BJ (cell line): ENCODE results near the gene C2orf76. TPM values are rescaled to one million over a fixed set of nuclear protein-coding genes. Genes with fewer than 3 reads are reported as not detected.

Experiments used
- CTCF ChIA-PET: fragments of 350-600 bp; formaldehyde crosslinking; extraction: SDS; loops from one replicate; lab custom pipeline; 2021; ENCODE audit warnings: antibody characterized with exemption, inconsistent platforms; lab: Yijun Ruan, JAX
- POLR2A ChIA-PET: fragments of 300-600 bp; sonication (Branson Sonifier 250); formaldehyde crosslinking; extraction: SDS; loops from one replicate; lab custom pipeline; 2021; ENCODE audit warnings: antibody characterized with exemption; lab: Charles Lee
- DNase-seq: peaks from one replicate; pipeline ENCODE4 v3.0.0-alpha.2; 2011; ENCODE audit warnings: low read depth
- H3K27me3 ChIP-seq: 2 replicates; pipeline ENCODE4 v1.6.0; 2011; ENCODE audit warnings: low read length; ENCODE audit not compliant: control insufficient read depth, insufficient read depth
- H3K36me3 ChIP-seq: 2 replicates; pipeline ENCODE4 v1.5.1; 2011; ENCODE audit warnings: low read length; ENCODE audit not compliant: control insufficient read depth, insufficient read depth
- H3K4me3 ChIP-seq: 2 replicates; pipeline ENCODE4 v1.5.1; 2011; ENCODE audit warnings: low read depth, mild to moderate bottlenecking, control low read depth, low read length
- polyA plus RNA-seq: library from polyadenylated mRNA; depleted of rRNA; stranded (reverse); fragments of >200 nt; gene quantifications from 2 replicates; pipeline ENCODE4 v1.2.3, GENCODE V29; 2011
- TF ChIP-seq, protein P1 (sequence below): IDR thresholded peaks from 2 replicates; pipeline ENCODE4 v1.5.1; 2011; ENCODE audit warnings: low read depth, mild to moderate bottlenecking, control low read depth, inconsistent platforms, low read length, moderate library complexity; ENCODE audit not compliant: insufficient read depth

C2orf76 gene
- polyA plus RNA-seq, 1 experiment, result 7.0 TPM

DNA sequence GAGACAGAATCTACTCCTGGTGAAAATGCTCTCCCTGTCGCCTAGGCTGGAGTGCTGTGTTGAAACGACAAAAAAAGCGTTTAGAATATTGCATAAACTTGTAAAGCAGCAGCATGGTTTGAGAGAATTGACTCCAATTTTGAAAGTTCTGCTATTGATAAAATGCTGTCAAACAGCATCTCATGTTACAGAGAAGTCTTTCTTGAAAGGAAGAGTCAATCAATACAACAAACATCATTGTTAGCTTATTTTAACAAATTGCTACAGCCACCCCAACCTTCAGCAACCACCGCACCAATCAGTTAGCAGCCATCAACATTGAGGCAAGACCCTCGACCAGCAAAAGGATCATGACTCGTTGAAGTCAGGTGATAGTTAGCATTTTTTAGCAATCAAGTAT, 6.9 kb downstream of the C2orf76 start:
- no peaks in the 10 kb centered on the region for H3K27me3 ChIP-seq
- ChIA-PET POLR2A (no interaction called here), CTCF (no interaction called here)
- TF ChIP-seq, protein P1, sequence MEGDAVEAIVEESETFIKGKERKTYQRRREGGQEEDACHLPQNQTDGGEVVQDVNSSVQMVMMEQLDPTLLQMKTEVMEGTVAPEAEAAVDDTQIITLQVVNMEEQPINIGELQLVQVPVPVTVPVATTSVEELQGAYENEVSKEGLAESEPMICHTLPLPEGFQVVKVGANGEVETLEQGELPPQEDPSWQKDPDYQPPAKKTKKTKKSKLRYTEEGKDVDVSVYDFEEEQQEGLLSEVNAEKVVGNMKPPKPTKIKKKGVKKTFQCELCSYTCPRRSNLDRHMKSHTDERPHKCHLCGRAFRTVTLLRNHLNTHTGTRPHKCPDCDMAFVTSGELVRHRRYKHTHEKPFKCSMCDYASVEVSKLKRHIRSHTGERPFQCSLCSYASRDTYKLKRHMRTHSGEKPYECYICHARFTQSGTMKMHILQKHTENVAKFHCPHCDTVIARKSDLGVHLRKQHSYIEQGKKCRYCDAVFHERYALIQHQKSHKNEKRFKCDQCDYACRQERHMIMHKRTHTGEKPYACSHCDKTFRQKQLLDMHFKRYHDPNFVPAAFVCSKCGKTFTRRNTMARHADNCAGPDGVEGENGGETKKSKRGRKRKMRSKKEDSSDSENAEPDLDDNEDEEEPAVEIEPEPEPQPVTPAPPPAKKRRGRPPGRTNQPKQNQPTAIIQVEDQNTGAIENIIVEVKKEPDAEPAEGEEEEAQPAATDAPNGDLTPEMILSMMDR, result no peak
- H3K4me3 ChIP-seq, result no peak overlapping the region
- H3K36me3 ChIP-seq, result no peaks in the 10 kb centered on the region
- DNase-seq, result no peak

DNA sequence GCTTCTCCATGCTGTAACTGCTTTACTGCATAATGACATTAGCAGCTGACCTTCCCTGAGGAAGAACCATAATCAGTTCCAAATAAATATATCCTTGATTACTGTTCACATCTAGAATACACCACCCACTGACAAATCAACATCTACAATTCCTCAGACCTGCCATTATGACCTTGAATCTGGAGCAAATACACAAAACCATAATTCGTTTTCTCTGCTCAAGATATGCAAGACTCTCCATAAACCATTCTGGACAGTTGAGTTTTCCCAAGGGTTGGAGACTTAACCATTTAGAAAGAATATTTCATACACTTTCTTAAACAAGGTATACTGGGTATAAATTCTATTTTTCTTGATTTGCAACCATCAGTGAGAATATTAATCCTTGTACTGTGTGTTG, 11.8 kb downstream of the C2orf76 start:
- ChIA-PET CTCF (no interaction called here), POLR2A (no interaction called here)
- Histone ChIP-seq H3K4me3 (no peak overlapping the region), H3K27me3 (no peaks in the 10 kb centered on the region), H3K36me3 (no peaks in the 10 kb centered on the region)
- DNase-seq, result no peak
- TF ChIP-seq, protein P1, result no peak

DNA sequence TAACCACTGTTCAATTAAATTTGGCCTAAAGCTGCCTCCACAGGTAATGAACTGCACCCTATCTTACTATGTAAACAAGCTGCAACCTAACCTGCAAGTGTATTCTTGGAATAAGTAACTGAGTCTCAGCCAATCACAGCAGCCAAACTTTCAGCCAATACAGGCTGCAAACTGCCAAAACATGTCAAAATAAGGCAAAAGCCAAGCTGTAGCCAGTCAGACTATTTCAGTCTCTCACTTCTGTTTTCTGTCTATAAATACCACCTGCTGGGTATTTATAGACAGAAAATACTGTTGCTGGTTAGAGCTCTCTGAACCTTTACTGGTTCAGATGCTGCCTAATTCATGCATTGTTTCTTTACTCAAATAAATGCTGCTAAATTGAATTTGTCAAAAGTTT, 14.3 kb downstream of the C2orf76 start:
- DNase-seq, result no peak
- Histone ChIP-seq H3K27me3 (no peaks in the 10 kb centered on the region), H3K36me3 (no peaks in the 10 kb centered on the region), H3K4me3 (no peak overlapping the region)
- CTCF ChIA-PET, result no interaction called here
- TF ChIP-seq, protein P1, result no peak
- POLR2A ChIA-PET, result no interaction called here

DNA sequence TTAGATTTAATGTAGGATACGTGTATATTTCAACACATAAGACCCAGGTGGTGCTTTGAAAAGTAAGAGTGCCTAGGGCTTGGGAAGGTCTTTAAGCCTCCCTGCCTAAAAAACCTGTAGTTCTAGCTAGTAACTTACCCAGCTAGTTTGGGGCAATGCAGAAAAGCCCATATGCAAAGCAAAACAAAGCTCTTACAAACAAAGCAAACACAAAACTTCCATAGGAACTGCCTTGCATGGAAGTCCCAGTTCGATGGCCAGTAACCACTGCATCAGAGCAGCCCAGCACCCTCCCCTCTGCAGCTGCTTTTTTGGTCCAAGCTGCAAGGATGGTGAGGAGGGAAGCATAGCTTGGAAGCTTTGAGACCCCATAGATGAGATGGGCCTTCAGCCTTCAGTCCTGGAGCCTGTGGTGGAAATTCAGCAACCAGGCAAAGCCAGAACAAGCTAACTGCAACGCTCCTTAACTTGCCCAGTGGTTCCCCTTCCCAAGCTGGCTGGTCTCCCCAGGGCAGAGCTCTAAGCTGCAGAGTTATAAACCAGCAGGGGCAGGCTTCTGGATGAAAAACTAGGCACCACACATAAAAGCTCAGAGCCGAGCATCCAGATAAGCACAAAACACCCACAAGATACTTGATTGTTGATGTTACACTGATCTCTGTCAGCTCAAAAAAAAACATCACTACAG, 16.2 kb downstream of the C2orf76 start:
- Histone ChIP-seq H3K36me3 (no peaks in the 10 kb centered on the region), H3K4me3 (no peak overlapping the region), H3K27me3 (no peaks in the 10 kb centered on the region)
- ChIA-PET CTCF (interaction anchor here (1.2 kb wide), 1 partner anchor 132 kb away, joined by 4 read pairs; no protein-coding TSS in a partner anchor), POLR2A (no interaction called here)
- no peak for DNase-seq
- TF ChIP-seq, protein P1, result no peak

DNA sequence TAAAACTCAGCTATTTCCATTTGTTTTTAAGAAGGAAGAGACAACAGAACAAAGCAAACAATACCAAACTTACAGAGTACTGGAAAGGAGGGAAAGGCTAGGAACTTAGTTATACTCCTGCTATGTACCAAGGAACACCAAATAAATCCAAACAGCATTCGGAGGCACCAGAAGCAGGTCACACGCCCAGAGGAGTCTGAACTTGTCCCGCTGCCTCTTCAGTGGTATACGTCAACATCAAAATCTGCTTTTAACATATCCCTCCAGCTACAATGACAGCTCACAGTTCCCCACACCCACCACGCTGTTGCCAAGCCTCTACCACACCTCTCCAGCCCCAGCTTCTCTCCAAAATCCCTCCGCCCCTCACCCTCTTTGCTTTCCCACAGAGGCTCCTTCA, 17.3 kb downstream of the C2orf76 start:
- Histone ChIP-seq H3K36me3 (no peaks in the 10 kb centered on the region), H3K27me3 (no peaks in the 10 kb centered on the region), H3K4me3 (no peak overlapping the region)
- CTCF ChIA-PET, result interaction anchor here (1.2 kb wide), 1 partner anchor 130 kb away, joined by 4 read pairs; no protein-coding TSS in a partner anchor
- DNase-seq, result no peak
- TF ChIP-seq, protein P1, result no peak
- POLR2A ChIA-PET, result no interaction called here
